ES-I3 (cell line): ENCODE measurements around the gene NTN5.
"Not testable (repeated sequence)": the region's sequence is repeated elsewhere in the genome, so short reads cannot be mapped to it uniquely, and the experiment has no call there.

Experiments
- H3K36me3 ChIP-seq: 2 replicates; pipeline ENCODE4 v1.6.1; 2013; ENCODE audit warnings: mild to moderate bottlenecking, low read length, control low read depth, moderate library complexity; ENCODE audit not compliant: insufficient read depth
- H3K4me1 ChIP-seq: 2 replicates; pipeline ENCODE4 v1.6.1; 2013; ENCODE audit warnings: mild to moderate bottlenecking, control low read depth, low read length; ENCODE audit not compliant: insufficient read depth
- H3K9ac ChIP-seq: 2 replicates; pipeline ENCODE4 v1.6.1; 2013; ENCODE audit warnings: low read depth, mild to moderate bottlenecking, low read length, moderate library complexity
- H3K9me3 ChIP-seq: 2 replicates; pipeline ENCODE4 v1.6.1; 2013; ENCODE audit warnings: mild to moderate bottlenecking, low read length, moderate library complexity; ENCODE audit not compliant: control insufficient read depth, insufficient read depth

Gene NTN5, protein sequence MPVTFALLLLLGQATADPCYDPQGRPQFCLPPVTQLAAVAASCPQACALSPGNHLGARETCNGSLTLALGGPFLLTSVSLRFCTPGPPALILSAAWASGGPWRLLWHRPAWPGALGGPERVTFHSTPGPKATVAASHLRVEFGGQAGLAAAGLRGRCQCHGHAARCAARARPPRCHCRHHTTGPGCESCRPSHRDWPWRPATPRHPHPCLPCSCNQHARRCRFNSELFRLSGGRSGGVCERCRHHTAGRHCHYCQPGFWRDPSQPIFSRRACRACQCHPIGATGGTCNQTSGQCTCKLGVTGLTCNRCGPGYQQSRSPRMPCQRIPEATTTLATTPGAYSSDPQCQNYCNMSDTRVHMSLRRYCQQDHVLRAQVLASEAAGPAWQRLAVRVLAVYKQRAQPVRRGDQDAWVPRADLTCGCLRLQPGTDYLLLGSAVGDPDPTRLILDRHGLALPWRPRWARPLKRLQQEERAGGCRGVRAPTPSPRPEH

GRCh38 chr19:48672994-48673393 lies at the start of gene NTN5:
NTN5 (minus strand) TSS chr19:48673017; CDS start chr19:48670986, 2,031 bp downstream.
- no peaks in the 10 kb centered on the region for H3K36me3 ChIP-seq
- peak within 1 kb of the TSS; percentile 27; the same call in 1 of the 2 replicates for H3K9ac ChIP-seq
- peaks cover 17% of the 10 kb centered on the region for H3K4me1 ChIP-seq
- H3K9me3 ChIP-seq, result no peaks in the 10 kb centered on the region

- peaks cover 9% of the 10 kb centered on the region; the same call in 1 of the 2 replicates for H3K4me1 ChIP-seq
- H3K36me3 ChIP-seq, result no peaks in the 10 kb centered on the region
- no peaks in the 10 kb centered on the region for H3K9me3 ChIP-seq
- H3K9ac ChIP-seq, result no peak overlapping the region
Measured at GRCh38 chr19:48722196-48722708, 49.4 kb upstream of the NTN5 start.

DNA sequence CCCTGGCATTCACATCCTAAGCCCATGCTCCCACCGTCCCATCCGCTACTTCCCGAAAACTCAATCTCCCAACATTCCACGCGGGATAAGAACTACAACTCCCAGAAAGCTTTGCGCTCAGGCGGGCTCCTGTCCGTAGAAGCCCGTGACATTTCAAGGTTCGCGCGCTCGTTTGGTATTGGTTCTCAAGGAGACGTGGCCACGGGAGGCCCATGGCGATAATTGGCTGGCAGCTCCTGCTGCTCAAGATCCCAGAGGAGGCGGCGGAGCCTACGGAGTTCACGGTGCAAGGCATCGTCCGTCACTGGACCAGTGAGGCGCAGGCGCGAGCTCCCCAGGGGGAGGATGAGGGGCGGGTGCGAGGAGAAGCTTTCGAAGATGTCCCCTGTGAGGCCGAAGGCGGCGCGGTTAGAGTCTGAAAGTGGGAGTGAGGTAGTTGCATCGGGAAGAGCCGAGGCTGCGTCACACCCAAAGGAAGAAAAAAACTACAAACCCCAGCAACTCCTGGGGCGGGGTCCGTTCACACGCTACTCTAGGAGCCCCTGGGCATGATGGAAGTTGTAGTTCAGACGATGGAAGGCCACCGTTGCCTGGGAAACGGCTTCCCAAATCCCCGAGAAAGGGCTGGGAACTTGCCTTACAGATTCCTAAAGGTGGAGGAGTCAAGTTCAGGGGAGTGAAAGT lies 47.9 kb upstream of the NTN5 start:
- Histone ChIP-seq H3K9me3 (no peaks in the 10 kb centered on the region), H3K4me1 (peaks cover 14% of the 10 kb centered on the region; the same call in 1 of the 2 replicates), H3K9ac (peak overlapping the region; percentile 79), H3K36me3 (no peaks in the 10 kb centered on the region)

DNA sequence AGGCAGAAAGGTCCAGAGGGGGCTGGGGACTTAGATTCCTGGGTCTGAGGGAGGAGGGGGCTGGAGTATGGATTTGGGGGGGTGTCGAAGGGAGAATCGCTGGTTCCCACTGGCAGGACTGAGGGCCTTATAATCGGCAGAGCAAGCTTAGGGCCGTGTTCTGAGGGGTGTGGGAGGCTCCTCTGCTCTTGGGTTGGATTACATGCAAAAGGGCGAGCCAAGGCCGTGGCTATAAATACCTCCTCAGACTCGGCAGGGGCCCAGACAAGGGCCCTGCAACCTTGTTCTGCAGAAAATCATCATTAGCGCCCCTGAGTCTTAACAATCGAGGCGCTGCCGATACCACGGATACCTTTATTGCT lies 47.4 kb upstream of the NTN5 start:
- Histone ChIP-seq H3K36me3 (no peaks in the 10 kb centered on the region), H3K9ac (peak overlapping the region; percentile 79; the same call in 1 of the 2 replicates), H3K9me3 (no peaks in the 10 kb centered on the region), H3K4me1 (peaks cover 13% of the 10 kb centered on the region; the same call in 1 of the 2 replicates)

GRCh38 chr19:48719263-48720171 lies 46.7 kb upstream of the NTN5 start, which contains the start of gene MAMSTR:
MAMSTR (minus strand) TSS chr19:48719725; CDS start chr19:48719031, 694 bp downstream.
- H3K9me3 ChIP-seq, result no peaks in the 10 kb centered on the region
- peak within 1 kb of the TSS; percentile 79; the same call in 1 of the 2 replicates for H3K9ac ChIP-seq
- H3K4me1 ChIP-seq, result peaks cover 14% of the 10 kb centered on the region; the same call in 1 of the 2 replicates
- no peaks in the 10 kb centered on the region for H3K36me3 ChIP-seq

DNA sequence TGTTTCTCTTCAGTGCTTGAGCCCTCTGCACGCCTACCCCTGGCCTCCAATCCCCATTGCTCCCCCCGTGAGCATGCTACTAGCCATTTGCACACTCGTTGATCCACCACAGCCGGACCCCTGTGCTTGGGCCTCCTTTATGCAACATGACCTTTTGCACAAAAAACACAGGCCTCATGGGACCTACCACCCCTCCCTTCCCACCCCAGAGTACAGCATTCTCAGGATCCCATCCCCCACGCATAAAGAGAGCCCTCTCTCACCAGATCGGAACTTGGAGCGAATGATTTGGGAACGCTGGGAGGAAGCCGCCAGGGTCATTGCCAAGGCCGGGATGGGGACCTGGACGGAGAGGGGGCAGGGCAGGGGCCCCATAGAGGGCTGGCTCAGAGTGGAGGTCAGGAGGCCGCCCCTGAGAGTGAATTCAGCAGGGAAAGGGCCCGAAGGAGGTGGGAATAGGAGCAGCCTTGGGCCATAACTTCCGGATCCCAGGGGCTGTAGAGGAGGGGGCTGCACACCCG lies 46.0 kb upstream of the NTN5 start:
- H3K9me3 ChIP-seq, result no peaks in the 10 kb centered on the region
- H3K36me3 ChIP-seq, result no peaks in the 10 kb centered on the region
- H3K9ac ChIP-seq, result peak overlapping the region; percentile 79; the same call in 1 of the 2 replicates
- H3K4me1 ChIP-seq, result peaks cover 14% of the 10 kb centered on the region; the same call in 1 of the 2 replicates

DNA sequence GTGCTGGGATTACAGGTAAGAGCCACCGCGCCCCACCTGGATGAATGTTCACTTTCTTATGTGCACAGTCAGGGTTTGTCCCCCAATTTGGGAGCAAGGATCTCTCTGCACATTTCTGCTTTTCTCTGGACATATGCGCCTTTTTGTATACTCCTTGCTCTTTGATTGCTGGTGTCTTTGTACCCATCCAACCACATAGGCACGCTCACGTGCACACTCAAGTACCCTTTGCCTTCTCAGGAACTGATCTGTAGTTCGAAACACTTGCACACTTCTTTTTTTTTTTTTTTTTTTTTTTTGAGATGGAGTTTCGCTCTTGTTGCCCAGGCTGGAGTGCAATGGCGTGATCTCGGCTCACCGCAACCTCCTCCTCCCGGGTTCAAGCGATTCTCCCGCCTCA lies 45.3 kb upstream of the NTN5 start:
- not testable (repeated sequence) for H3K9me3 ChIP-seq, H3K9ac ChIP-seq, H3K36me3 ChIP-seq
- H3K4me1 ChIP-seq, result peaks cover 14% of the 10 kb centered on the region; the same call in 1 of the 2 replicates

DNA sequence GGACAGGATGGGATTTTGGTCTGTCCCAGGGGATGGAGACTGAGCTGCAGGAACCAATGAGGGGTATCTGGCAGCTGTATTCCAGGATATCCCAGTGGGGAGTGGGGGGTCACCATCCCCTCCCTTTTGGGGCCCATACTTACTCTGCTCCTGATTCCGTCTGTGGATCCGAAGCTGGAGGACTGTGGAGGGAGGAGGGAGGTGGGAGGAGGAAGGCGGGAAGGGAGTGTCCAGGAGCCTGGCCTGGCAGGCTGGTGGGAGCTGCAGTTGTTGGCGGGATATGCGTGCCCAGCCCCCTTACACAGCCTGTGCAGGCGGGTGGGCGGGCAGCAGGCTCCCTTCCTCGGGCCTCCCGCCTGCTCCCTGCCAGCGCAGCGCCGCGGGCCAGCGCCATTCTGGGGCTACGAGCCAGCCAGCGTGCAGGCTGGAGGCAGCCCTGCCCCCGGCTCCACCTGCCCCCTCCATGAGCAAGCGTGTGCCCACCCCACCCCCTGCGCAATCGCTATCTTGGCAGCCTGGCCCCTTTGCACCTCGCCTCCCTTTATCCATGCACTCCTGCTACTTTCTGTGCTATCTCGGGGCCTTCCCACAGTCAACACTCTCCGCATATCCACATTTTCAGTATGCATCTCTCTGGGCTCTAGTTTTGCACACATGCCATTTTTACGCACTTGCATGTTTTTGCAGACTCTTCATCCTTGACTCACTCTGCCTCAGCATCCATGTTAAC lies 43.9 kb upstream of the NTN5 start:
- Histone ChIP-seq H3K9me3 (no peaks in the 10 kb centered on the region), H3K9ac (peak overlapping the region; percentile 10; the same call in 1 of the 2 replicates), H3K36me3 (no peaks in the 10 kb centered on the region), H3K4me1 (peaks cover 14% of the 10 kb centered on the region; the same call in 1 of the 2 replicates)

- no peak overlapping the region for H3K9ac ChIP-seq
- H3K36me3 ChIP-seq, result no peaks in the 10 kb centered on the region
- H3K4me1 ChIP-seq, result peaks cover 14% of the 10 kb centered on the region; the same call in 1 of the 2 replicates
- no peaks in the 10 kb centered on the region for H3K9me3 ChIP-seq
Measured at GRCh38 chr19:48715681-48716171, 42.9 kb upstream of the NTN5 start.

GRCh38 chr19:48714759-48715675 lies 42.2 kb upstream of the NTN5 start:
- Histone ChIP-seq H3K9ac (peak overlapping the region; percentile 34; the same call in 1 of the 2 replicates), H3K36me3 (no peaks in the 10 kb centered on the region), H3K9me3 (no peaks in the 10 kb centered on the region), H3K4me1 (peaks cover 14% of the 10 kb centered on the region; the same call in 1 of the 2 replicates)

DNA sequence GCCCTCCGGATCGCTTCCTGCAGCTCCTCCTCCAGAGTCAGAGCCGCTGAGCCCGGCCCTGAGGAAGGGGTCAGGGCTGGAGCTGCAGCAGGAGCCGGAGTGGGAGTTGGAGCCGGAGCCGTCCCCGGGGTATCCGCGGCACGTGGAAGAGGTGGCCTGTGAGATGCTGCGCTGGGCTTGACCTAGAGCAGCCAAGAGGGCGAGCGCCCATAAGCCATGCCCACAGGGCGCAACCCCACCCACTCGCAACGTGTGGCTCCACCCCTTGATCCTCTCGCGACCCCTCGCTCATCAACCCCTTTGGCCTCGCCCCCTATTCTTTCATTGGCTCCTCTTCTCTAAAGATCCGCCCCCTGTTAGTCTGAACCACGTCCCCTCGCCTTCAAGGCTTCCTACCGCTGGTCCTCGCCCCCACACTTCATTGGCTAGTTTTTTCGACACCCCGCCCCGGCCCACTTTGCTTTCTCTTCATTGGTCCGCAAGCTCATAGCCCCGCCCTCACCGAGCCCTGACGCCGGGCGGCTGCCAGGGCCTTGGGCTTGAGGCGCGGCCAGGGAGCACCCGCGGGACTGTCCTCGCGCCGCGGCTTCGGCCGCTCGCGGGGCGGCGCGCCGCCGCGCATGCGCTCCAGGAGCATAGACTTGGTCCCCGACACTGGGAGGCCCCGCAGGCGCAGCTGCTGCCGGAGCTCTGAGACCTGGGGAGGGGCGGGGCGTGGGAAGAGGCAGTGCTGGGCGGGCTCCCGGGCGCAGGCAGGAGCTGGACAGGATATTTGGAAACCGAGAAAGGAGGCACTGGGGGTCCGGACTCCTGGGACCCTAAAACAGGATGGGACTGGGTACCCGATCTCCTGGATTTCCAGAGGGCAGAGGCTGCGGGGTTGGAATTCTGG lies 41.3 kb upstream of the NTN5 start:
- peak overlapping the region; percentile 69 for H3K9ac ChIP-seq
- H3K36me3 ChIP-seq, result no peaks in the 10 kb centered on the region
- H3K4me1 ChIP-seq, result peaks cover 14% of the 10 kb centered on the region; the same call in 1 of the 2 replicates
- H3K9me3 ChIP-seq, result no peaks in the 10 kb centered on the region
